HL-60 (cell line): ENCODE measurements around the gene KHDRBS1.

Experiments
- DNase-seq, 2 experiments: peaks; one replicate each; pipeline ENCODE4 v3.0.0-alpha.2; 2010 to 2020; ENCODE audit warnings: low read depth in 1 of 2, low spot score in 1 of 2
- H3K27ac ChIP-seq: fragments of 250-450 bp; sonication (Bioruptor Pico); replicated peaks from 2 replicates; pipeline ENCODE4 v1.5.1; 2020; ENCODE audit warnings: mild to moderate bottlenecking, moderate library complexity
- H3K27me3 ChIP-seq: fragments of 250-450 bp; sonication (Bioruptor Pico); 2 replicates; pipeline ENCODE4 v1.5.1; 2021; ENCODE audit warnings: mild to moderate bottlenecking, moderate library complexity; ENCODE audit not compliant: insufficient read depth, poor library complexity, severe bottlenecking
- H3K4me3 ChIP-seq: replicated peaks from 2 replicates; pipeline ENCODE4 v1.5.1; 2011; ENCODE audit warnings: mild to moderate bottlenecking, control low read depth, low read length; ENCODE audit not compliant: insufficient read depth
- GABPA ChIP-seq: IDR thresholded peaks from 2 replicates; pipeline ENCODE4 v1.6.1; 2012; ENCODE audit warnings: low read depth
- POLR2AphosphoS5 ChIP-seq: IDR thresholded peaks from 2 replicates; pipeline ENCODE4 v1.6.1; 2012; ENCODE audit warnings: low read depth
- SPI1 ChIP-seq: IDR thresholded peaks from 2 replicates; pipeline ENCODE4 v1.6.1; 2012; ENCODE audit warnings: low read depth, mild to moderate bottlenecking, borderline replicate concordance
- TF ChIP-seq, protein P1 (sequence below): IDR thresholded peaks from 2 replicates; pipeline ENCODE4 v1.6.1; 2012; ENCODE audit warnings: low read depth; ENCODE audit not compliant: insufficient replicate concordance
- TF ChIP-seq, protein P2 (sequence below): IDR thresholded peaks from one replicate; pipeline ENCODE4 v1.5.1; 2011; ENCODE audit warnings: low read length, control low read depth, inconsistent platforms; ENCODE audit not compliant: insufficient read depth

The KHDRBS1 gene

DNA sequence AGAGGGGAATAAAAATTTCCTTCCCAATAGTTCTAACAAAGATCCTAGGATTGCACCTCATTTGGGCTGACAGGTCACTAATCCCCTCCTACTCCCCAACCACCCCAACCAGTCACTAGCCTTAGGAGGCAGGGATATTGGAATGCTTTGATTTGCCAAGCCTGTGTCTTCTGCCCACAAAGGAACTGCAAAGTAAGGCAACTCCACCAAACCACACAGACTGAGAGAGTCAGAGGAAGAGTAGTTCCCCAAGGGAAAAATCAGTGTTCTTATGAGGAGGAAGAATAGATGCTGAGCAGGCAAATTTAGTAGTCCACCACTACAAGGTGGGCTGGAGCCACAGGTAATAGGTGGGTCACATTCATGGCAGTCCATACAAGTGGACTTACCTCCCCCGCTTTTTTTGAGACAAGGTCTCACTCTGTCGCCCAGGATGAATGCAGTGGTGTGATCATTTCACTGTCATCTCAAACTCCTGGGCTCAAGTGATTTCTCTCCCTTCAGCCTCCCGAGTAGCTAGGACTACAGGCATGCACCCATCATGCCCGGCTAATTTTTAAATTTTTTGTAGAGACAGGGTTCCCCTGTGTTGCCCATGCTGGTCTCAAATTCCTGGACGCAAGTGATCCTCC is 55.4 kb downstream of the KHDRBS1 start:
- H3K27ac ChIP-seq, result no peak overlapping the region
- no peak for DNase-seq
- no peaks in the 10 kb centered on the region for H3K27me3 ChIP-seq
- TF ChIP-seq POLR2AphosphoS5 (no peak), GABPA (no peak), SPI1 (no peak)
- TF ChIP-seq, protein P1, sequence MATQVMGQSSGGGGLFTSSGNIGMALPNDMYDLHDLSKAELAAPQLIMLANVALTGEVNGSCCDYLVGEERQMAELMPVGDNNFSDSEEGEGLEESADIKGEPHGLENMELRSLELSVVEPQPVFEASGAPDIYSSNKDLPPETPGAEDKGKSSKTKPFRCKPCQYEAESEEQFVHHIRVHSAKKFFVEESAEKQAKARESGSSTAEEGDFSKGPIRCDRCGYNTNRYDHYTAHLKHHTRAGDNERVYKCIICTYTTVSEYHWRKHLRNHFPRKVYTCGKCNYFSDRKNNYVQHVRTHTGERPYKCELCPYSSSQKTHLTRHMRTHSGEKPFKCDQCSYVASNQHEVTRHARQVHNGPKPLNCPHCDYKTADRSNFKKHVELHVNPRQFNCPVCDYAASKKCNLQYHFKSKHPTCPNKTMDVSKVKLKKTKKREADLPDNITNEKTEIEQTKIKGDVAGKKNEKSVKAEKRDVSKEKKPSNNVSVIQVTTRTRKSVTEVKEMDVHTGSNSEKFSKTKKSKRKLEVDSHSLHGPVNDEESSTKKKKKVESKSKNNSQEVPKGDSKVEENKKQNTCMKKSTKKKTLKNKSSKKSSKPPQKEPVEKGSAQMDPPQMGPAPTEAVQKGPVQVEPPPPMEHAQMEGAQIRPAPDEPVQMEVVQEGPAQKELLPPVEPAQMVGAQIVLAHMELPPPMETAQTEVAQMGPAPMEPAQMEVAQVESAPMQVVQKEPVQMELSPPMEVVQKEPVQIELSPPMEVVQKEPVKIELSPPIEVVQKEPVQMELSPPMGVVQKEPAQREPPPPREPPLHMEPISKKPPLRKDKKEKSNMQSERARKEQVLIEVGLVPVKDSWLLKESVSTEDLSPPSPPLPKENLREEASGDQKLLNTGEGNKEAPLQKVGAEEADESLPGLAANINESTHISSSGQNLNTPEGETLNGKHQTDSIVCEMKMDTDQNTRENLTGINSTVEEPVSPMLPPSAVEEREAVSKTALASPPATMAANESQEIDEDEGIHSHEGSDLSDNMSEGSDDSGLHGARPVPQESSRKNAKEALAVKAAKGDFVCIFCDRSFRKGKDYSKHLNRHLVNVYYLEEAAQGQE, result no peak
- TF ChIP-seq, protein P2, sequence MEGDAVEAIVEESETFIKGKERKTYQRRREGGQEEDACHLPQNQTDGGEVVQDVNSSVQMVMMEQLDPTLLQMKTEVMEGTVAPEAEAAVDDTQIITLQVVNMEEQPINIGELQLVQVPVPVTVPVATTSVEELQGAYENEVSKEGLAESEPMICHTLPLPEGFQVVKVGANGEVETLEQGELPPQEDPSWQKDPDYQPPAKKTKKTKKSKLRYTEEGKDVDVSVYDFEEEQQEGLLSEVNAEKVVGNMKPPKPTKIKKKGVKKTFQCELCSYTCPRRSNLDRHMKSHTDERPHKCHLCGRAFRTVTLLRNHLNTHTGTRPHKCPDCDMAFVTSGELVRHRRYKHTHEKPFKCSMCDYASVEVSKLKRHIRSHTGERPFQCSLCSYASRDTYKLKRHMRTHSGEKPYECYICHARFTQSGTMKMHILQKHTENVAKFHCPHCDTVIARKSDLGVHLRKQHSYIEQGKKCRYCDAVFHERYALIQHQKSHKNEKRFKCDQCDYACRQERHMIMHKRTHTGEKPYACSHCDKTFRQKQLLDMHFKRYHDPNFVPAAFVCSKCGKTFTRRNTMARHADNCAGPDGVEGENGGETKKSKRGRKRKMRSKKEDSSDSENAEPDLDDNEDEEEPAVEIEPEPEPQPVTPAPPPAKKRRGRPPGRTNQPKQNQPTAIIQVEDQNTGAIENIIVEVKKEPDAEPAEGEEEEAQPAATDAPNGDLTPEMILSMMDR, result no peak
- H3K4me3 ChIP-seq, result no peak overlapping the region

DNA sequence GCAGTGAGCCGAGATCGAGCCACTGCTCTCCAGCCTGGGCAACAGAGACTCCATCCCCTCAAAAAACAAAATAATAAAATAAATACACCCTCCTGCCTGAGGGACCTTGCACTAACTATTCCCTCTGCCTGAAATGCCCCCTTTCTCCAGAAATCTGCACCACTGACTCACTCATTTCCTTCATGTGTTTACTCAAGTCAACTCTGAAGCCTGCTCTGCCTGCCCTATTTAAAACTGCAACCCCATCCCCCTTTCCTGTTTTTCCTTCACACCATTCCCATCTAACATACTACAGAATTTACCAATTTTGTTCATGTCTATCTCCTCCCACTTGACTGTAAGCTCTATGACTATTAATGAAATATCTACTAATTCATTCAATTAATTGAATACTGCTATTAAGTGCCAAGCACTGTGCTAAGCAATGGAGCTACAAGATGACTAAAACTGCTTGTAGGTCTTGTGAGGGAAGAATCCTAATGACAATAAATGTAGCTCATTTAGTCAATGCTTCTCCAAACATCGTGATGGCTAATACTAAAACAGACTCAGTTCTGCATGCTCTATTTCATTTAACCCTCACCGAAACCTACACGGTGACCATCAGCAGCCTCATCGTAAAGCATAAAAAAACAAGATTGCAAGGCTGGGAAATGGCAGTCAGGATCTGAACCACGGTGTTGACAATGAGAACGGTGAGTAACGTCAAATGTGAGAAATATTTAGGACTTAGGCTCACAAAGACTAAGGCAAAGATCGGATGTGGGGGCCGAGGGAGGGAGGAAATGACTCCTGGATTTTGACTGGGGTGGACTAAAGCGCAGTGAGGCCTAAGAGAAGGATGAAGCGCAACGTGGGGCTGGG is 58.3 kb downstream of the KHDRBS1 start:
- Histone ChIP-seq H3K4me3 (peak overlapping the region; percentile 89), H3K27me3 (no peaks in the 10 kb centered on the region), H3K27ac (no peak overlapping the region; the same call in 1 of the 2 replicates)
- TF ChIP-seq SPI1 (no peak), POLR2AphosphoS5 (no peak), GABPA (no peak)
- TF ChIP-seq, protein P2, result no peak
- TF ChIP-seq, protein P1, result no peak
- DNase-seq, result no peak

DNA sequence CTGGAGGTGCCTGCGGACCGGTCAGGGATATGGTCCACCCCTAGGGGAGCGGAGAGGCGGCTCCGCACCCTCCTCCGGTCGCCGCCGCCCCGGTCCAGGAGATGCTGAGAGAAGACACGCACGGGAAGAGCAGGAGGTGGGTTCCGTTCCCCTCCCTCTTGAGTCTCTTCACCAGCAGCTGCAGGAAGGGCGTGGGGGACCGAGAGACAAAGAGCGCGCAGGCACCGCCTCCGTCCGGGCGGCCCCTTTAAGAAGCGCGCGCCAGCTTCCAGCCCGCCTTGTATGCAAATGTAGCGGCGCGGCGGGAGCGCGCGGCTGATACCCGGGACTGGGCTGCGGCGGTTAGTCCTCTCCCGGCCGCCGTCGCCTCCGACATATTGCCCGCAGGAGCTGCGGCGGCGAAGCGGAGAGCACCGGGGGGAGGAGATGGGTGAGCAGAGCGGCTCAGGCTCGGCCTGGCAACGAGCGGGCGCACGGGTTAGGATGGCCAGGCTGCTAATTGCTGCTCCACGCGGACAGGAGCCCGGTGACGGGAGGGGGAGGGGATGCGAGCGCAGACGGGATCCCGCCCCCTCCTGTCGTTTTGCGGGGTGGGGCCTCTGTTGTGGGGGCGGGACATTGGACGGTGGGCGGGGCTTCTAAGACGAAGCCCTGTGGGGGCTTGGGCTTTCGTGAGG is 59.1 kb downstream of the KHDRBS1 start, which contains the start of gene TMEM39B:
Gene TMEM39B (plus strand): TSS at position 318 of the 677 bp plus-strand sequence. CDS start 109 bp downstream, at position 427.
- peak; percentile 83 to 93 for DNase-seq
- peak within 1 kb of the TSS; percentile 83 for H3K27ac ChIP-seq
- TF ChIP-seq POLR2AphosphoS5 (peak; percentile 62; the same call in 1 of the 2 replicates), GABPA (no peak; the same call in 1 of the 2 replicates)

More for the DNA sequence above, 59.1 kb downstream of the KHDRBS1 start, which contains the start of gene TMEM39B:
- H3K4me3 ChIP-seq, result peak within 1 kb of the TSS; percentile 89
- no peaks in the 10 kb centered on the region for H3K27me3 ChIP-seq
